PFSK-1 (cell line): ENCODE results near the gene APP.

Experiments used
- FOXP2 ChIP-seq: optimal IDR thresholded peaks from 2 replicates; pipeline ENCODE3; 2011; ENCODE audit warnings: borderline replicate concordance, control low read depth, inconsistent platforms; ENCODE audit not compliant: insufficient read depth; ENCODE audit errors: extremely low read length, extremely low read depth
- POLR2AphosphoS5 ChIP-seq: IDR thresholded peaks from 2 replicates; pipeline ENCODE4 v1.6.1; 2012; ENCODE audit warnings: low read depth, mild to moderate bottlenecking, control low read depth, low read length, moderate library complexity
- REST ChIP-seq, 2 experiments: IDR thresholded peaks; 2 replicates each; pipeline versions ENCODE4 v1.6.1 to v1.8.0; 2011 to 2012; ENCODE audit warnings: low read depth in 2 of 2, low read length in 2 of 2, control low read depth in 1 of 2, inconsistent platforms in 1 of 2, mild to moderate bottlenecking in 1 of 2, moderate library complexity in 1 of 2; ENCODE audit not compliant: insufficient read depth in 1 of 2
- SIN3A ChIP-seq: IDR thresholded peaks from 2 replicates; pipeline ENCODE4 v1.6.1; 2012; ENCODE audit warnings: mild to moderate bottlenecking, low read length, moderate library complexity, borderline replicate concordance; ENCODE audit not compliant: insufficient read depth
- TAF1 ChIP-seq: IDR thresholded peaks from 2 replicates; pipeline ENCODE4 v1.6.1; 2012; ENCODE audit warnings: low read length, control low read depth, borderline replicate concordance; ENCODE audit not compliant: insufficient read depth

APP gene

GRCh38 chr21:25964926-25965325, 205.6 kb downstream of the APP start:
- no peak for TF ChIP-seq TAF1
- TF ChIP-seq REST (IDR thresholded peaks at IDR 0.05; ENCODE audit: insufficient read depth in 1 of 2, low read depth in 2 of 2, low read length in 2 of 2), result no peak
- no peak for TF ChIP-seq SIN3A
- no peak for TF ChIP-seq FOXP2
- no peak for TF ChIP-seq POLR2AphosphoS5

GRCh38 chr21:25964015-25964414, 206.6 kb downstream of the APP start:
- TF ChIP-seq FOXP2 (no peak), TAF1 (no peak), SIN3A (no peak), POLR2AphosphoS5 (no peak), REST (IDR thresholded peaks at IDR 0.05; ENCODE audit: insufficient read depth in 1 of 2, low read depth in 2 of 2, low read length in 2 of 2) (no peak)

- no peak for TF ChIP-seq SIN3A
- TF ChIP-seq POLR2AphosphoS5, result no peak
- TF ChIP-seq FOXP2, result no peak
- no peak for TF ChIP-seq REST (IDR thresholded peaks at IDR 0.05; ENCODE audit: insufficient read depth in 1 of 2, low read depth in 2 of 2, low read length in 2 of 2)
- TF ChIP-seq TAF1, result no peak
Measured at GRCh38 chr21:25963181-25963580, 207.4 kb downstream of the APP start.

GRCh38 chr21:25961042-25961441, 209.5 kb downstream of the APP start:
- no peak for TF ChIP-seq TAF1
- TF ChIP-seq POLR2AphosphoS5, result no peak
- TF ChIP-seq SIN3A, result no peak
- no peak for TF ChIP-seq FOXP2
- TF ChIP-seq REST (IDR thresholded peaks at IDR 0.05; ENCODE audit: insufficient read depth in 1 of 2, low read depth in 2 of 2, low read length in 2 of 2), result no peak

- no peak for TF ChIP-seq SIN3A
- no peak for TF ChIP-seq POLR2AphosphoS5
- no peak for TF ChIP-seq TAF1
- TF ChIP-seq REST (IDR thresholded peaks at IDR 0.05; ENCODE audit: insufficient read depth in 1 of 2, low read depth in 2 of 2, low read length in 2 of 2), result no peak
- TF ChIP-seq FOXP2, result no peak
Measured at GRCh38 chr21:25960402-25960801, 210.2 kb downstream of the APP start.
